ENCODE data around the gene ACTG2. TPM values are rescaled to one million over a fixed set of nuclear protein-coding genes. Genes with fewer than 3 reads are reported as not detected.

ACTG2 gene
- total and polyA plus RNA-seq, 2 experiments from 2014 or later = not detected

- Histone ChIP-seq H2AFZ (no peak overlapping the region), H3K4me2 (ENCODE audit: unreplicated experiment) (no peak overlapping the region), H3K27me3 (replicated peaks; ENCODE audit: insufficient read depth) (peaks cover 60% of the 10 kb centered on the region), H4K20me1 (ENCODE audit: insufficient read depth) (no peaks in the 10 kb centered on the region), H3K36me3 (ENCODE audit: low read depth) (no peaks in the 10 kb centered on the region), H3K9ac (no peak overlapping the region), H3K79me2 (ENCODE audit: insufficient read depth) (no peaks in the 10 kb centered on the region), H3K4me3 (no peak overlapping the region), H3K9me2 (ENCODE audit: insufficient read depth) (no peaks in the 10 kb centered on the region), H3K27ac (no peak overlapping the region), H3K9me3 (ENCODE audit: low read depth) (no peaks in the 10 kb centered on the region), H3F3A (ENCODE audit: insufficient read depth) (no peaks in the 10 kb centered on the region), H3K4me1 (ENCODE audit: insufficient read depth) (no peaks in the 10 kb centered on the region)
- TF ChIP-seq EZH2phosphoT487 (IDR thresholded peaks at IDR 0.05; ENCODE audit: insufficient read depth, low read depth) (no peak), EZH2 (IDR thresholded peaks at IDR 0.05; ENCODE audit: insufficient read depth, poor library complexity, severe bottlenecking) (no peak)
- in situ Hi-C loops (cut with MboI) = no loop called here
- WGBS, 2 experiments (ENCODE audit: low coverage in 1 of 2, low lambda C conversion rate in 2 of 2, missing lambda C conversion rate in 2 of 2) = 84% methylated on average over 8 of the region's 8 CpGs
- DNase-seq = no peak
Observed at GRCh38 chr2:73913414-73914054, 20.7 kb downstream of the ACTG2 start.

- DNase-seq = no peak
- H3K9me2 ChIP-seq (ENCODE audit: insufficient read depth) = no peaks in the 10 kb centered on the region
Observed at GRCh38 chr2:73914667-73915066, 21.9 kb downstream of the ACTG2 start.

GRCh38 chr2:73915437-73915993, 22.7 kb downstream of the ACTG2 start:
- TF ChIP-seq EZH2 (IDR thresholded peaks at IDR 0.05; ENCODE audit: insufficient read depth, poor library complexity, severe bottlenecking) (no peak), EZH2phosphoT487 (IDR thresholded peaks at IDR 0.05; ENCODE audit: insufficient read depth, low read depth) (no peak)
- no peaks in the 10 kb centered on the region for H3K9me2 ChIP-seq (ENCODE audit: insufficient read depth)
- no peaks in the 10 kb centered on the region for H3K9me3 ChIP-seq (ENCODE audit: low read depth)
- no peaks in the 10 kb centered on the region for H3K4me1 ChIP-seq (ENCODE audit: insufficient read depth)
- no peaks in the 10 kb centered on the region for H3K36me3 ChIP-seq (ENCODE audit: low read depth)
- no peak overlapping the region for H3K27ac ChIP-seq
- no peak for DNase-seq
- no peak overlapping the region for H2AFZ ChIP-seq
- H4K20me1 ChIP-seq (ENCODE audit: insufficient read depth) = no peaks in the 10 kb centered on the region
- no peak overlapping the region for H3K9ac ChIP-seq
- H3K79me2 ChIP-seq (ENCODE audit: insufficient read depth) = no peaks in the 10 kb centered on the region
- no peak overlapping the region for H3K4me2 ChIP-seq (ENCODE audit: unreplicated experiment)
- 66 to 71% methylated on average over 5 of the region's 5 CpGs for WGBS, 2 experiments (ENCODE audit: low coverage in 1 of 2, low lambda C conversion rate in 2 of 2, missing lambda C conversion rate in 2 of 2)
- H3F3A ChIP-seq (ENCODE audit: insufficient read depth) = no peaks in the 10 kb centered on the region
- in situ Hi-C loops (cut with MboI) = no loop called here
- H3K27me3 ChIP-seq (replicated peaks; ENCODE audit: insufficient read depth) = peaks cover 62% of the 10 kb centered on the region
- no peak overlapping the region for H3K4me3 ChIP-seq

More at GRCh38 chr2:73914667-73915066, 21.9 kb downstream of the ACTG2 start:
- WGBS, 2 experiments (ENCODE audit: low coverage in 1 of 2, low lambda C conversion rate in 2 of 2, missing lambda C conversion rate in 2 of 2) = 92 to 95% methylated on average over 4 of the region's 4 CpGs
- TF ChIP-seq EZH2 (IDR thresholded peaks at IDR 0.05; ENCODE audit: insufficient read depth, poor library complexity, severe bottlenecking) = no peak
- no peak for TF ChIP-seq EZH2phosphoT487 (IDR thresholded peaks at IDR 0.05; ENCODE audit: insufficient read depth, low read depth)
- Histone ChIP-seq H3K4me3 (no peak overlapping the region), H3K79me2 (ENCODE audit: insufficient read depth) (no peaks in the 10 kb centered on the region), H3K9ac (no peak overlapping the region), H3K9me3 (ENCODE audit: low read depth) (no peaks in the 10 kb centered on the region), H3K27ac (no peak overlapping the region), H2AFZ (no peak overlapping the region), H3K27me3 (replicated peaks; ENCODE audit: insufficient read depth) (peaks cover 62% of the 10 kb centered on the region), H3K4me1 (ENCODE audit: insufficient read depth) (no peaks in the 10 kb centered on the region), H3K4me2 (ENCODE audit: unreplicated experiment) (no peak overlapping the region), H3F3A (ENCODE audit: insufficient read depth) (no peaks in the 10 kb centered on the region), H4K20me1 (ENCODE audit: insufficient read depth) (no peaks in the 10 kb centered on the region), H3K36me3 (ENCODE audit: low read depth) (no peaks in the 10 kb centered on the region)
- in situ Hi-C loops (cut with MboI) = no loop called here

- in situ Hi-C loops (cut with MboI) = no loop called here
- no peak overlapping the region for H3K4me2 ChIP-seq (ENCODE audit: unreplicated experiment)
- WGBS, 2 experiments (ENCODE audit: low coverage in 1 of 2, low lambda C conversion rate in 2 of 2, missing lambda C conversion rate in 2 of 2) = 20 to 28% methylated on average over 2 of the region's 2 CpGs
- H3K9ac ChIP-seq = no peak overlapping the region
- no peak for DNase-seq
- H3K9me3 ChIP-seq (ENCODE audit: low read depth) = no peaks in the 10 kb centered on the region
- no peaks in the 10 kb centered on the region for H3K36me3 ChIP-seq (ENCODE audit: low read depth)
- no peaks in the 10 kb centered on the region for H3K4me1 ChIP-seq (ENCODE audit: insufficient read depth)
- H3K27ac ChIP-seq = no peak overlapping the region
- H3K27me3 ChIP-seq (replicated peaks; ENCODE audit: insufficient read depth) = peaks cover 67% of the 10 kb centered on the region
- H2AFZ ChIP-seq = no peak overlapping the region
- no peak overlapping the region for H3K4me3 ChIP-seq
- H3F3A ChIP-seq (ENCODE audit: insufficient read depth) = no peaks in the 10 kb centered on the region
- H3K79me2 ChIP-seq (ENCODE audit: insufficient read depth) = no peaks in the 10 kb centered on the region
- no peak for TF ChIP-seq EZH2 (IDR thresholded peaks at IDR 0.05; ENCODE audit: insufficient read depth, poor library complexity, severe bottlenecking)
- TF ChIP-seq EZH2phosphoT487 (IDR thresholded peaks at IDR 0.05; ENCODE audit: insufficient read depth, low read depth) = no peak
- H4K20me1 ChIP-seq (ENCODE audit: insufficient read depth) = no peaks in the 10 kb centered on the region
- H3K9me2 ChIP-seq (ENCODE audit: insufficient read depth) = no peaks in the 10 kb centered on the region
Observed at GRCh38 chr2:73916666-73917065, 23.9 kb downstream of the ACTG2 start.
